Fibroblast of the aortic adventitia (primary cell): ENCODE data around the gene CSF3. TPM values are rescaled to one million over a fixed set of nuclear protein-coding genes. Genes with fewer than 3 reads are reported as not detected.

ENCODE experiments used
- DNase-seq: peaks from one replicate; pipeline ENCODE4 v3.0.0-alpha.2; 2010; ENCODE audit warnings: low read depth
- H3K4me3 ChIP-seq: 2 replicates; pipeline ENCODE4 v1.5.1; 2011; ENCODE audit warnings: low read depth, mild to moderate bottlenecking, control low read depth, low read length, moderate library complexity
- total RNA-seq: library from RNA; depleted of rRNA; stranded (reverse); fragments of >200 nt; gene quantifications from 2 replicates; pipeline ENCODE4 v1.2.3, GENCODE V29; 2012; ENCODE audit warnings: low replicate concordance
- TF ChIP-seq, protein P1 (sequence below): IDR thresholded peaks from 2 replicates; pipeline ENCODE4 v1.5.1; 2011; ENCODE audit warnings: mild to moderate bottlenecking, low read length, control low read depth, inconsistent platforms; ENCODE audit not compliant: insufficient read depth

The CSF3 gene
- total RNA-seq, 1 donor = not detected

DNA sequence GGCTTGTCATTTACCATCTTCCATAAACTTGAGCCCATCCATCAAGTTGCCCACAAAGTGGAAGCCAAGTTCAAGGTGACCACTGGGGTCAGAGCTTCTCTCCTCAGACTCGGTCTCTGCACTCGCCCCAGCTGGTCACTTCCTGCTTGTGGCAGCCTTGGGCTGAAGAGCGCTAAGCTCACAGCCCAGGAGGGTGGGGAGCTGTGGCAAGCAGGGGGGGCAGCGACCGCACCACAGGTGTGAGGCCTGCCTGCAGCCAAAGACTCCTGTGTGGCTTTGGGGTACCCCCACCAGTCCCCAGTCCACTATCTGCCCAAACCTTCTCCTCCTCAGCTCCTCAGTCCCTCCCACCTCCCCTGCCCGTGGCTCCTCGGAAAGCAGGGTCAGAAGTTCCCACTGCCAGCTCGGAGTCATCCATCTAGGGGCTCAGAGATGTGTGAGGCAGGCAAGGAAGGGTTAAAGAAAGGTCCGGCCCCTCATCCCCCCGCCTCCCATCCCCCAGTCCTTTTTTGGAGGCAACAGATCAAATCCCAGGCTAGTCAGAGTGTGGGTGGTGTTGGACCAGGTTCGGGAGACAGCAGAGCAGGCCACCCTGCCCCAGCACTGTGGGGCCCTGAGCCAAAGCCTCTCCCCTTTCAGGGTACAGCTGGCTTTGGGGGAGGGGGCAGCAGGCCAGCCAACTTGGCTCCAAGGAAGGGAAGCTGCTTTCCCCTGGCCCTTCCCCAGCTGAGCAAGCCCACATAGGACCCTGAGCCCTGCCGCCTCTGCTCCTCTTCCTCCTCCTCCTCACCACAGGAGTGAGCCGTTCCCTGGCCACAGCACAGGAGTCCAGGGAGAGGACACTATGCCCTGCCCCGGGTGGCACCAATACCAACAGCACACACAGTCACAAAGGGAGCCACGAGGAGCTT, 3.2 kb downstream of the CSF3 start:
- TF ChIP-seq, protein P1, sequence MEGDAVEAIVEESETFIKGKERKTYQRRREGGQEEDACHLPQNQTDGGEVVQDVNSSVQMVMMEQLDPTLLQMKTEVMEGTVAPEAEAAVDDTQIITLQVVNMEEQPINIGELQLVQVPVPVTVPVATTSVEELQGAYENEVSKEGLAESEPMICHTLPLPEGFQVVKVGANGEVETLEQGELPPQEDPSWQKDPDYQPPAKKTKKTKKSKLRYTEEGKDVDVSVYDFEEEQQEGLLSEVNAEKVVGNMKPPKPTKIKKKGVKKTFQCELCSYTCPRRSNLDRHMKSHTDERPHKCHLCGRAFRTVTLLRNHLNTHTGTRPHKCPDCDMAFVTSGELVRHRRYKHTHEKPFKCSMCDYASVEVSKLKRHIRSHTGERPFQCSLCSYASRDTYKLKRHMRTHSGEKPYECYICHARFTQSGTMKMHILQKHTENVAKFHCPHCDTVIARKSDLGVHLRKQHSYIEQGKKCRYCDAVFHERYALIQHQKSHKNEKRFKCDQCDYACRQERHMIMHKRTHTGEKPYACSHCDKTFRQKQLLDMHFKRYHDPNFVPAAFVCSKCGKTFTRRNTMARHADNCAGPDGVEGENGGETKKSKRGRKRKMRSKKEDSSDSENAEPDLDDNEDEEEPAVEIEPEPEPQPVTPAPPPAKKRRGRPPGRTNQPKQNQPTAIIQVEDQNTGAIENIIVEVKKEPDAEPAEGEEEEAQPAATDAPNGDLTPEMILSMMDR = no peak
- DNase-seq = peak; percentile 37
- H3K4me3 ChIP-seq = no peak overlapping the region

DNA sequence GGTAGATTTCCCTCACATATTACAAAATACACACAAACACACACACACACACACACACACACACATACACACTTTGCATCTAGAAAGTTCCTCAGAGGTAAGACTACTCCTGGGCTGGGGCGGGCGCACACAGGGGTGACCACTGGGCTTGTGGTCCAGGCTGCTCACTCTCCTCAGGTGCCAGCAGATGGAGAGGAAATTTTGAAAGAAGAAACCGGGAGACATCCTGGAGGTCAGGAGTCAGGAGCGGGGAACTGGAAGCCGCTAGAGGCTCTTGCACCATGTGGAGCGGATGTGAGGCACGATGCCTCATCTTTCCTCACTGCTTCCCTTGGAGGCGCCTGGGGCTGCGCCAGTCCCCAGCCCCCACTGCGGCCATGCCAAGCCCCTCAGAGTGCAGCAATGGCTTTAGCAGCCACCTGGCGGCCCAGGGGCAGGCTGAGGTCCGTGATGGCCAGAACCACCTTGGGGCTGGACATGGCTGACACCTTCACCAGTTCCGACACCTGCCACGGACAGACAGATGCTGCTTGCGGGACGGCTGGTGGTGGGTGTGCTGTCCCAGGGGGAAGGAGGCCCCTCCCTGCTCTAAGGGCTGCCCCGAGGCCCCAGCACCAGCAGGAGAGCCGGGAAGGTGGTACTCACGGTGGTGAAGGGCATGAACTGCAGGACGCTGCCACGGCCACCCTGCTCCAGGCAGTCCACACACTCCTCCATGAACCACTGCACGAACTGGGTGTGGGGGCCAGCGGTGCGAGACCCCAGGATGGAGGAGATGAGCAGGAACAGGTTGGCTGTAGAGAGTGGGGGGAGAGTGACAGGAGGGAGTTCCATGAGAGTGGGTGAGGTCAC, 4.1 kb downstream of the CSF3 start:
- DNase-seq = peak; percentile 73
- no peak overlapping the region for H3K4me3 ChIP-seq
- TF ChIP-seq, protein P1 = no peak

GRCh38 chr17:40020146-40020545, 4.9 kb downstream of the CSF3 start:
- DNase-seq = no peak
- no peak overlapping the region for H3K4me3 ChIP-seq
- TF ChIP-seq, protein P1 = no peak

GRCh38 chr17:40021451-40021971, 6.3 kb downstream of the CSF3 start:
- DNase-seq = peak; percentile 42
- TF ChIP-seq, protein P1 = no peak
- H3K4me3 ChIP-seq = no peak overlapping the region

GRCh38 chr17:40022497-40022896, 7.3 kb downstream of the CSF3 start:
- no peak overlapping the region for H3K4me3 ChIP-seq
- TF ChIP-seq, protein P1 = no peak
- no peak for DNase-seq

DNA sequence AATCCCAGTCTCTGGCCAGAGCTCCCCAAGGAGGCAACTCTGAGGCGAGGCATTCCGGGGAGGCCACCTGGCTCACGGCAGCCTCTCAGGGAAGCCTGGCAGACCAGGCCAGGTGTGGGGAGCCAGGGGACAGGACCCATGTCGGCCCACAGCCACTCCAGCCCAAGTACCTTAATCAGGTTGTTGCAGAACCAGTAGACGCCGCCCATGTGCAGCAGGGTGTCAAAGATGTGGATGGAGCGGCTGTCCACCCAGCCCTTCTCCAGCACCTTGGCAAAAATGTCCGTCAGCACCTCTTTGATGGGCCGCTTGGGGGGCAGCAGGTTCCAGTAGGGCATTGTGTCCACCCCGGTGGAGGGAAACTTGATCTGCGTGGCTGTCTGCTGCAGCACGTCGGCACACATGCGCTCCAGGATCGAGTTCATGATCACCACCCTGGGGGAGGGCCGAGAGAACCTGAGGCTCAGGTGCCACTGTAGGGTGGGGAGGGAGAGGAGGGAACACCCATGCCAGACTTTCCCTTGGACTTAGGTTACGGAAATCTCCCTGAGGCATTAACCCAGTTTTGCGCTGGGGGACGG, 7.8 kb downstream of the CSF3 start:
- TF ChIP-seq, protein P1 = no peak
- no peak overlapping the region for H3K4me3 ChIP-seq
- no peak for DNase-seq
